DND-41 (cell line): ENCODE results near the gene TNIK.

Experiments used
- ATAC-seq: fragments of 200-7000 bp; cut with Tn5 transposase; 3 replicates; pipeline ENCODE4 v1.9.1; 2021; ENCODE audit warnings: low read depth; ENCODE audit not compliant: insufficient read depth
- DNase-seq: peaks from one replicate; pipeline ENCODE4 v3.0.0-alpha.2; 2020
- H2AFZ ChIP-seq: 2 replicates; pipeline ENCODE4 v1.6.0; 2012; ENCODE audit warnings: low read depth, low read length
- H3K27ac ChIP-seq: 2 replicates; pipeline ENCODE4 v1.5.1; 2012; ENCODE audit warnings: low read length, inconsistent platforms
- H3K27me3 ChIP-seq: fragments of 200-600 bp; sonication (generic); 2 replicates; pipeline ENCODE4 v1.6.0; 2012; ENCODE audit warnings: low read length, mild to moderate bottlenecking, inconsistent platforms; ENCODE audit not compliant: insufficient read depth, poor library complexity
- H3K36me3 ChIP-seq: 2 replicates; pipeline ENCODE4 v1.5.1; 2012; ENCODE audit warnings: low read length, inconsistent platforms; ENCODE audit not compliant: insufficient read depth
- H3K4me1 ChIP-seq: 2 replicates; pipeline ENCODE4 v1.5.1; 2012; ENCODE audit warnings: mild to moderate bottlenecking, low read length; ENCODE audit not compliant: insufficient read depth
- H3K4me2 ChIP-seq: 2 replicates; pipeline ENCODE4 v1.6.0; 2012; ENCODE audit warnings: mild to moderate bottlenecking, moderate library complexity, low read length, inconsistent platforms; ENCODE audit not compliant: insufficient read depth
- H3K4me3 ChIP-seq, 2 experiments: fragments of 200-600 bp in 1 of 2; shearing (Covaris generic) in 1 of 2; 2 replicates each; pipeline ENCODE4 v1.5.1; 2012 to 2016; ENCODE audit warnings: inconsistent platforms in 2 of 2, low read length in 2 of 2, mild to moderate bottlenecking in 2 of 2, low read depth in 1 of 2, moderate library complexity in 1 of 2
- H3K79me2 ChIP-seq: 2 replicates; pipeline ENCODE4 v1.6.0; 2012; ENCODE audit warnings: low read length, inconsistent platforms; ENCODE audit not compliant: insufficient read depth
- H3K9ac ChIP-seq: 2 replicates; pipeline ENCODE4 v1.6.0; 2012; ENCODE audit warnings: low read depth, mild to moderate bottlenecking, inconsistent platforms, low read length, moderate library complexity
- H3K9me3 ChIP-seq: 2 replicates; pipeline ENCODE4 v1.5.1; 2012; ENCODE audit warnings: low read length, moderate library complexity, mild to moderate bottlenecking, inconsistent platforms; ENCODE audit not compliant: insufficient read depth, severe bottlenecking
- H4K20me1 ChIP-seq: 2 replicates; pipeline ENCODE4 v1.6.0; 2012; ENCODE audit warnings: low read length; ENCODE audit not compliant: insufficient read depth
- CTCF ChIP-seq: IDR thresholded peaks from 2 replicates; pipeline ENCODE4 v1.5.1; 2012; ENCODE audit warnings: borderline replicate concordance, low read length, moderate library complexity, mild to moderate bottlenecking; ENCODE audit not compliant: poor library complexity, severe bottlenecking; ENCODE audit errors: extremely low read depth
- EZH2 ChIP-seq: IDR thresholded peaks from 3 replicates; pipeline ENCODE4 v1.6.1; 2012; ENCODE audit warnings: borderline replicate concordance, low read depth, mild to moderate bottlenecking, moderate library complexity, low read length, inconsistent platforms; ENCODE audit not compliant: severe bottlenecking

Gene TNIK

GRCh38 chr3:171349392-171349791, 110.8 kb downstream of the TNIK start:
- Histone ChIP-seq H3K79me2 (no peaks in the 10 kb centered on the region), H3K4me1 (no peaks in the 10 kb centered on the region), H4K20me1 (no peaks in the 10 kb centered on the region), H3K4me2 (no peak overlapping the region), H3K4me3 (no peak overlapping the region), H3K9me3 (no peaks in the 10 kb centered on the region), H2AFZ (no peak overlapping the region), H3K36me3 (no peaks in the 10 kb centered on the region), H3K9ac (no peak overlapping the region), H3K27ac (no peak overlapping the region), H3K27me3 (peaks cover 5% of the 10 kb centered on the region)
- DNase-seq (no peak), ATAC-seq (no peak)
- TF ChIP-seq EZH2 (no peak), CTCF (no peak)

GRCh38 chr3:171348121-171348520, 112.1 kb downstream of the TNIK start:
- H3K27ac ChIP-seq: no peak overlapping the region
- H3K4me3 ChIP-seq: no peak overlapping the region
- ATAC-seq (no peak), DNase-seq (no peak)
- H3K9me3 ChIP-seq: no peaks in the 10 kb centered on the region
- H3K4me2 ChIP-seq: no peak overlapping the region
- no peak overlapping the region for H3K9ac ChIP-seq
- H4K20me1 ChIP-seq: no peaks in the 10 kb centered on the region
- H3K27me3 ChIP-seq: peaks cover 3% of the 10 kb centered on the region
- TF ChIP-seq EZH2: no peak
- no peak for TF ChIP-seq CTCF
- no peaks in the 10 kb centered on the region for H3K4me1 ChIP-seq
- no peak overlapping the region for H2AFZ ChIP-seq
- H3K36me3 ChIP-seq: no peaks in the 10 kb centered on the region
- H3K79me2 ChIP-seq: no peaks in the 10 kb centered on the region

GRCh38 chr3:171347301-171348039, 112.7 kb downstream of the TNIK start:
- Histone ChIP-seq H4K20me1 (no peaks in the 10 kb centered on the region), H3K4me3 (no peak overlapping the region), H3K9ac (no peak overlapping the region), H3K79me2 (no peaks in the 10 kb centered on the region), H3K27ac (no peak overlapping the region), H3K27me3 (peaks cover 3% of the 10 kb centered on the region), H2AFZ (no peak overlapping the region), H3K36me3 (no peaks in the 10 kb centered on the region), H3K9me3 (no peaks in the 10 kb centered on the region), H3K4me2 (no peak overlapping the region), H3K4me1 (no peaks in the 10 kb centered on the region)
- no peak for TF ChIP-seq EZH2
- no peak for TF ChIP-seq CTCF
- ATAC-seq (no peak), DNase-seq (no peak)
